GM12878 (cell line): ENCODE results near the gene SMIM13. TPM values are rescaled to one million over a fixed set of nuclear protein-coding genes. Genes with fewer than 3 reads are reported as not detected.

ENCODE experiments used
- ATAC-seq: fragments of 200-7000 bp; cut with Tn5 transposase; 3 replicates; pipeline ENCODE4 v1.9.1; 2020; ENCODE audit warnings: mild to moderate bottlenecking, moderate library complexity
- BruUV-seq: library from RNA; stranded (reverse); fragments of 400-500 nt; replicated peaks from 2 replicates; lab custom pipeline; 2021; lab: Mats Ljungman, UMichigan
- CTCF ChIA-PET: fragments of 300-600 bp; sonication (Branson Sonifier 250); formaldehyde crosslinking; extraction: SDS; loops from one replicate; lab custom pipeline; 2021; ENCODE audit warnings: inconsistent platforms; lab: Yijun Ruan, JAX
- POLR2A ChIA-PET: fragments of 350-600 bp; formaldehyde crosslinking; extraction: SDS; loops from one replicate; lab custom pipeline; 2021; ENCODE audit warnings: inconsistent platforms; lab: Charles Lee
- RAD21 ChIA-PET: fragments of 300-600 bp; sonication (Branson Sonifier 250); formaldehyde crosslinking; loops from one replicate; lab custom pipeline; 2023; ENCODE audit warnings: antibody characterized with exemption; ENCODE audit not compliant: unreplicated experiment; lab: Charles Lee
- SMC1A ChIA-PET: fragments of 300-600 bp; sonication (Branson Sonifier 250); formaldehyde crosslinking; loops from one replicate; lab custom pipeline; 2023; ENCODE audit not compliant: unreplicated experiment, uncharacterized antibody; lab: Charles Lee
- DNase-seq: peaks from one replicate; pipeline ENCODE4 v3.0.0-alpha.2; 2011; ENCODE audit warnings: low read depth, low spot score
- FAIRE-seq: peaks from 3 replicates; lab custom pipeline; 2011; peaks lifted over from hg19 to GRCh38; lab: Jason Lieb, UNC
- H2AFZ ChIP-seq: 2 replicates; pipeline ENCODE4 v1.6.0; 2011; ENCODE audit warnings: low read depth, low read length, control low read depth; ENCODE audit not compliant: control insufficient read depth
- H3K27ac ChIP-seq: 2 replicates; pipeline ENCODE4 v1.5.1; 2011; ENCODE audit warnings: control low read depth; ENCODE audit not compliant: control insufficient read depth, insufficient read depth
- H3K27me3 ChIP-seq, 2 experiments: replicated peaks in 1 of 2; 2 replicates each; pipeline versions ENCODE4 v1.6.0 to v1.6.1; 2011; ENCODE audit warnings: low read length in 1 of 2; ENCODE audit not compliant: control insufficient read depth in 2 of 2, insufficient read depth in 2 of 2
- H3K36me3 ChIP-seq, 2 experiments: 2 replicates each; pipeline ENCODE4 v1.5.1; 2011; ENCODE audit warnings: low read length in 1 of 2; ENCODE audit not compliant: control insufficient read depth in 2 of 2, insufficient read depth in 2 of 2
- H3K4me1 ChIP-seq: 2 replicates; pipeline ENCODE4 v1.6.1; 2011; ENCODE audit warnings: mild to moderate bottlenecking, low read length, moderate library complexity, mixed read lengths; ENCODE audit not compliant: control insufficient read depth, insufficient read depth
- H3K4me2 ChIP-seq: 2 replicates; pipeline ENCODE4 v1.6.0; 2011; ENCODE audit warnings: control low read depth; ENCODE audit not compliant: control insufficient read depth, insufficient read depth
- H3K4me3 ChIP-seq: fragments of 200-600 bp; sonication (generic); 2 replicates; pipeline ENCODE4 v1.5.1; 2016
- H3K79me2 ChIP-seq: 2 replicates; pipeline ENCODE4 v1.6.0; 2011; ENCODE audit warnings: low read length; ENCODE audit not compliant: control insufficient read depth, insufficient read depth
- H3K9ac ChIP-seq: 2 replicates; pipeline ENCODE4 v1.8.0; 2011; ENCODE audit warnings: low read length, control low read depth, mixed read lengths; ENCODE audit not compliant: control insufficient read depth, insufficient read depth
- H3K9me3 ChIP-seq: replicated peaks from 3 replicates; pipeline ENCODE4 v1.5.1; 2011; ENCODE audit warnings: mild to moderate bottlenecking, low read length; ENCODE audit not compliant: control insufficient read depth, insufficient read depth
- H4K20me1 ChIP-seq: 2 replicates; pipeline ENCODE4 v1.6.0; 2011; ENCODE audit not compliant: control insufficient read depth, insufficient read depth
- CBX3 ChIP-seq: fragments of 200-600 bp; sonication (generic); IDR thresholded peaks from 2 replicates; pipeline ENCODE4 v1.6.1; 2016; ENCODE audit warnings: low read depth, borderline replicate concordance
- DPF2 ChIP-seq: fragments of 450-650 bp; IDR thresholded peaks from 2 replicates; pipeline ENCODE4 v1.6.1; 2017; ENCODE audit warnings: mild to moderate bottlenecking
- E2F4 ChIP-seq: IDR thresholded peaks from 2 replicates; pipeline ENCODE4 v1.6.1; 2012; ENCODE audit warnings: low read depth, low read length, improper control_type of control experiment
- FOS ChIP-seq: IDR thresholded peaks from 3 replicates; pipeline ENCODE4 v1.6.1; 2011; ENCODE audit warnings: borderline replicate concordance; ENCODE audit not compliant: insufficient read length; ENCODE audit errors: extremely low read depth
- HDAC2 ChIP-seq: fragments of 200-600 bp; sonication (generic); IDR thresholded peaks from 2 replicates; pipeline ENCODE4 v1.6.1; 2017
- NFIC ChIP-seq: IDR thresholded peaks from 2 replicates; pipeline ENCODE4 v1.6.1; 2012; ENCODE audit warnings: low read depth, mild to moderate bottlenecking, inconsistent platforms, low read length, moderate library complexity
- NFYA ChIP-seq: IDR thresholded peaks from 2 replicates; pipeline ENCODE4 v1.6.1; 2011; ENCODE audit warnings: low read depth, mild to moderate bottlenecking, low read length, improper control_type of control experiment, borderline replicate concordance
- PML ChIP-seq: IDR thresholded peaks from 2 replicates; pipeline ENCODE4 v1.6.1; 2012; ENCODE audit warnings: low read length, inconsistent platforms
- SIX5 ChIP-seq: IDR thresholded peaks from 2 replicates; pipeline ENCODE4 v1.6.1; 2011; ENCODE audit warnings: mild to moderate bottlenecking, low read depth, low read length, moderate library complexity; ENCODE audit not compliant: severe bottlenecking
- SUZ12 ChIP-seq: fragments of 200-600 bp; sonication (generic); IDR thresholded peaks from one replicate; pipeline ENCODE4 v1.6.1; 2018; ENCODE audit warnings: antibody characterized with exemption, mild to moderate bottlenecking; ENCODE audit not compliant: unreplicated experiment
- whole genome bisulfite sequencing: methylation state at CpG from one replicate; pipeline ENCODE4 v1.1.6; 2016; ENCODE audit warnings: low lambda C conversion rate; ENCODE audit not compliant: insufficient replicate concordance, insufficient coverage; ENCODE audit errors: missing lambda C conversion rate; 5-methylcytosine and 5-hydroxymethylcytosine counted together
- in situ Hi-C: fragments of 300-500 bp; cut with MboI; formaldehyde crosslinking; loops from 9 replicates; pipeline ENCODE4 v1.14.3; 2018; ENCODE audit warnings: mixed read lengths
- intact Hi-C: fragments of 100-400 bp; cut with micrococcal nuclease; formaldehyde crosslinking; loops from one replicate; pipeline ENCODE4 v1.14.2; 2022; ENCODE audit not compliant: unreplicated experiment
- polyA plus RNA-seq, 11 experiments: library from polyadenylated mRNA; depleted of rRNA in 4 of 11; unstranded in 6 of 11; stranded (reverse) in 5 of 11; fragments of >200 nt; fragmentation: Nextera tagmentation in 4 of 11; fragmentation: Illumina TruSeq in 1 of 11; extraction: Ambion mirVana in 4 of 11; extraction: Trizol in 1 of 11; gene quantifications; 1 replicate in 1 of 11; 2 replicates in 10 of 11; pipeline versions ENCODE4 v1.2.1 to v1.2.3, GENCODE V29; 2011 to 2016; ENCODE audit warnings: inconsistent platforms in 2 of 11, missing spikeins in 2 of 11, low read depth in 1 of 11
- total RNA-seq, 4 experiments: library from RNA; depleted of rRNA in 3 of 4; stranded (reverse); fragments of >200 nt in 3 of 4; fragmentation: Illumina TruSeq in 1 of 4; extraction: Trizol in 1 of 4; gene quantifications; 2 replicates each; pipeline versions ENCODE4 v1.2.1 to v1.2.3, GENCODE V29; 2013 to 2021

Gene SMIM13
- total and polyA plus RNA-seq, 10 of the 15 experiments (the other 5 are each of a cell fraction or from before 2014, with no cell fraction given) = 2.0 to 8.5 (median 4.7) TPM

GRCh38 chr6:11162262-11162661, 68.6 kb downstream of the SMIM13 start:
- ATAC-seq = no peak

More at GRCh38 chr6:11162262-11162661, 68.6 kb downstream of the SMIM13 start:
- intact Hi-C loops (no loop called here), in situ Hi-C loops (no loop called here)
- RAD21 ChIA-PET = interaction anchor here (0.9 kb wide), 2 partner anchors 13 to 353 kb away, joined by 3 to 4 read pairs; no protein-coding TSS in a partner anchor
- SMC1A ChIA-PET = interaction anchor here (0.8 to 2.0 kb wide), 3 partner anchors 8 to 200 kb away, joined by 3 to 5 read pairs (median 4); no protein-coding TSS in a partner anchor
- POLR2A ChIA-PET = no interaction called here
- no peak overlapping the region for H3K27ac ChIP-seq
- no peaks in the 10 kb centered on the region for H3K27me3 ChIP-seq
- H2AFZ ChIP-seq = no peak overlapping the region
- H3K4me1 ChIP-seq = peaks cover 6% of the 10 kb centered on the region; the same call in 1 of the 2 replicates
- no peak overlapping the region for H3K4me2 ChIP-seq
- no TSS peak for BruUV-seq
- H3K4me3 ChIP-seq = no peak overlapping the region
- TF ChIP-seq SUZ12 (no peak), PML (no peak), DPF2 (no peak), CBX3 (no peak), NFIC (no peak), NFYA (no peak), HDAC2 (no peak), FOS (no peak), E2F4 (no peak), SIX5 (no peak)
- no peaks in the 10 kb centered on the region for H3K9me3 ChIP-seq
- 97% methylated on average over 3 of the region's 3 CpGs for WGBS
- H3K79me2 ChIP-seq = no peaks in the 10 kb centered on the region
- no peak overlapping the region for H3K9ac ChIP-seq
- CTCF ChIA-PET = interaction anchor here (1.1 to 2.4 kb wide), 4 partner anchors 10 to 413 kb away, joined by 3 to 11 read pairs (median 6); no protein-coding TSS in a partner anchor
- no peak for DNase-seq
- H4K20me1 ChIP-seq = no peaks in the 10 kb centered on the region
- no peaks in the 10 kb centered on the region for H3K36me3 ChIP-seq
- no peak for FAIRE-seq
